Astrocyte (in vitro differentiated cells and primary cell): ENCODE measurements around the gene ARNT2. TPM values are rescaled to one million over a fixed set of nuclear protein-coding genes. Genes with fewer than 3 reads are reported as not detected.

Experiments used
- DNase-seq: peaks from one replicate; pipeline ENCODE4 v3.0.0-alpha.2; 2010; ENCODE audit warnings: low read depth
- FAIRE-seq: peaks from 2 replicates; lab custom pipeline; 2011; peaks lifted over from hg19 to GRCh38; lab: Jason Lieb, UNC
- H2AFZ ChIP-seq: 2 replicates; pipeline ENCODE4 v1.6.0; 2012; ENCODE audit warnings: low read depth, low read length, inconsistent platforms
- H3K27ac ChIP-seq: 2 replicates; pipeline ENCODE4 v1.5.1; 2011; ENCODE audit warnings: low read depth, low read length, inconsistent platforms
- H3K27me3 ChIP-seq: 2 replicates; pipeline ENCODE4 v1.6.0; 2011; ENCODE audit warnings: low read length, inconsistent platforms; ENCODE audit not compliant: insufficient read depth
- H3K36me3 ChIP-seq: 2 replicates; pipeline ENCODE4 v1.5.1; 2011; ENCODE audit warnings: low read length, inconsistent platforms; ENCODE audit not compliant: insufficient read depth
- H3K4me1 ChIP-seq: 2 replicates; pipeline ENCODE4 v1.5.1; 2011; ENCODE audit warnings: low read length, inconsistent platforms; ENCODE audit not compliant: insufficient read depth
- H3K4me2 ChIP-seq: 2 replicates; pipeline ENCODE4 v1.6.0; 2012; ENCODE audit warnings: low read length, inconsistent platforms
- H3K4me3 ChIP-seq: 2 replicates; pipeline ENCODE4 v1.5.1; 2011; ENCODE audit warnings: low read depth, mild to moderate bottlenecking, low read length, inconsistent platforms; ENCODE audit not compliant: insufficient read depth
- H3K79me2 ChIP-seq: 2 replicates; pipeline ENCODE4 v1.6.0; 2012; ENCODE audit warnings: mild to moderate bottlenecking, low read length, inconsistent platforms; ENCODE audit not compliant: insufficient read depth
- H3K9ac ChIP-seq: 2 replicates; pipeline ENCODE4 v1.6.0; 2012; ENCODE audit warnings: mild to moderate bottlenecking, low read length, inconsistent platforms
- H3K9me3 ChIP-seq: 2 replicates; pipeline ENCODE4 v1.5.1; 2012; ENCODE audit warnings: low read depth, mild to moderate bottlenecking, low read length, inconsistent platforms; ENCODE audit not compliant: insufficient read depth
- H4K20me1 ChIP-seq: 2 replicates; pipeline ENCODE4 v1.6.0; 2012; ENCODE audit warnings: low read length, inconsistent platforms; ENCODE audit not compliant: insufficient read depth
- H3K27ac Mint-ChIP-seq: one replicate; pipeline ENCODE4 v1.8.0; 2021; ENCODE audit warnings: mild to moderate bottlenecking, mixed read lengths; ENCODE audit not compliant: unreplicated experiment
- H3K27me3 Mint-ChIP-seq: one replicate; pipeline ENCODE4 v1.8.0; 2021; ENCODE audit warnings: low read depth, mixed read lengths; ENCODE audit not compliant: unreplicated experiment
- H3K36me3 Mint-ChIP-seq: one replicate; pipeline ENCODE4 v1.8.0; 2021; ENCODE audit warnings: low read depth, mixed read lengths; ENCODE audit not compliant: unreplicated experiment
- H3K4me1 Mint-ChIP-seq: one replicate; pipeline ENCODE4 v1.8.0; 2021; ENCODE audit warnings: low read depth, mixed read lengths; ENCODE audit not compliant: unreplicated experiment
- H3K4me3 Mint-ChIP-seq: one replicate; pipeline ENCODE4 v1.8.0; 2021; ENCODE audit warnings: mild to moderate bottlenecking, moderate library complexity, mixed read lengths; ENCODE audit not compliant: unreplicated experiment
- H3K9me3 Mint-ChIP-seq: one replicate; pipeline ENCODE4 v1.8.0; 2021; ENCODE audit warnings: mild to moderate bottlenecking, mixed read lengths; ENCODE audit not compliant: unreplicated experiment
- CTCF ChIP-seq: IDR thresholded peaks from 2 replicates; pipeline ENCODE4 v1.5.1; 2011; ENCODE audit warnings: low read depth, mild to moderate bottlenecking, inconsistent platforms, low read length, moderate library complexity; ENCODE audit not compliant: insufficient read depth
- EZH2 ChIP-seq: IDR thresholded peaks from 2 replicates; pipeline ENCODE4 v1.6.1; 2012; ENCODE audit warnings: mild to moderate bottlenecking, low read length, inconsistent platforms; ENCODE audit not compliant: insufficient read depth
- total RNA-seq: library from RNA; stranded (reverse); gene quantifications from 2 replicates; pipeline ENCODE4 v1.2.1, GENCODE V29; 2021

Gene ARNT2
- total RNA-seq, 1 donor from 2014 or later: 3.5 TPM

- H2AFZ ChIP-seq: no peak overlapping the region
- Mint-ChIP-seq H3K27ac (no peak overlapping the region), H3K9me3 (peaks cover 2% of the 10 kb centered on the region), H3K27me3 (peaks cover 5% of the 10 kb centered on the region), H3K4me3 (no peak overlapping the region), H3K4me1 (peaks cover 8% of the 10 kb centered on the region), H3K36me3 (peaks cover 3% of the 10 kb centered on the region)
- H3K36me3 ChIP-seq: no peaks in the 10 kb centered on the region
- H4K20me1 ChIP-seq: no peaks in the 10 kb centered on the region
- H3K79me2 ChIP-seq: no peaks in the 10 kb centered on the region
- H3K9ac ChIP-seq: no peak overlapping the region
- no peak overlapping the region for H3K4me3 ChIP-seq
- H3K4me2 ChIP-seq: no peak overlapping the region
- H3K4me1 ChIP-seq: peaks cover 8% of the 10 kb centered on the region
- H3K27me3 ChIP-seq: no peaks in the 10 kb centered on the region
- TF ChIP-seq CTCF (no peak), EZH2 (no peak)
- no peak for FAIRE-seq
- no peak for DNase-seq
- no peaks in the 10 kb centered on the region for H3K9me3 ChIP-seq
- no peak overlapping the region for H3K27ac ChIP-seq
These were observed 154.6 kb downstream of the ARNT2 start for GRCh38 chr15:80558631-80559319.

GRCh38 chr15:80559320-80559693 lies 155.1 kb downstream of the ARNT2 start:
- DNase-seq (peak; percentile 52), FAIRE-seq (no peak)
- no peak overlapping the region for H3K4me2 ChIP-seq
- peaks cover 8% of the 10 kb centered on the region for H3K4me1 Mint-ChIP-seq
- no peak overlapping the region for H3K27ac Mint-ChIP-seq
- no peak overlapping the region for H2AFZ ChIP-seq
- H3K4me1 ChIP-seq: peaks cover 8% of the 10 kb centered on the region
- TF ChIP-seq CTCF (no peak), EZH2 (no peak)
- no peak overlapping the region for H3K27ac ChIP-seq
- no peak overlapping the region for H3K4me3 ChIP-seq
- H3K36me3 Mint-ChIP-seq: peaks cover 3% of the 10 kb centered on the region
- H3K9me3 Mint-ChIP-seq: peaks cover 2% of the 10 kb centered on the region
- H3K9ac ChIP-seq: no peak overlapping the region
- no peaks in the 10 kb centered on the region for H3K9me3 ChIP-seq
- no peaks in the 10 kb centered on the region for H3K27me3 ChIP-seq
- no peak overlapping the region for H3K4me3 Mint-ChIP-seq
- no peaks in the 10 kb centered on the region for H3K79me2 ChIP-seq
- H4K20me1 ChIP-seq: no peaks in the 10 kb centered on the region
- peaks cover 5% of the 10 kb centered on the region for H3K27me3 Mint-ChIP-seq
- H3K36me3 ChIP-seq: no peaks in the 10 kb centered on the region

GRCh38 chr15:80559761-80560160 lies 155.6 kb downstream of the ARNT2 start:
- Histone ChIP-seq H2AFZ (no peak overlapping the region), H3K27ac (no peak overlapping the region), H3K4me2 (no peak overlapping the region), H3K79me2 (no peaks in the 10 kb centered on the region), H3K27me3 (no peaks in the 10 kb centered on the region), H3K9me3 (no peaks in the 10 kb centered on the region), H4K20me1 (no peaks in the 10 kb centered on the region), H3K9ac (no peak overlapping the region), H3K4me1 (peaks cover 8% of the 10 kb centered on the region), H3K36me3 (no peaks in the 10 kb centered on the region), H3K4me3 (no peak overlapping the region)
- no peak for TF ChIP-seq EZH2
- TF ChIP-seq CTCF: no peak
- Mint-ChIP-seq H3K4me3 (no peak overlapping the region), H3K36me3 (peaks cover 3% of the 10 kb centered on the region), H3K27ac (no peak overlapping the region), H3K4me1 (peaks cover 8% of the 10 kb centered on the region), H3K9me3 (peaks cover 2% of the 10 kb centered on the region), H3K27me3 (peaks cover 5% of the 10 kb centered on the region)
- FAIRE-seq: no peak
- no peak for DNase-seq
